Measurements from ENCODE around the gene WT1. TPM values are rescaled to one million over a fixed set of nuclear protein-coding genes. Genes with fewer than 3 reads are reported as not detected.

Gene WT1
- total and polyA plus RNA-seq, 11 donors: 1.0 to 16.6 (median 2.2) TPM

DNA sequence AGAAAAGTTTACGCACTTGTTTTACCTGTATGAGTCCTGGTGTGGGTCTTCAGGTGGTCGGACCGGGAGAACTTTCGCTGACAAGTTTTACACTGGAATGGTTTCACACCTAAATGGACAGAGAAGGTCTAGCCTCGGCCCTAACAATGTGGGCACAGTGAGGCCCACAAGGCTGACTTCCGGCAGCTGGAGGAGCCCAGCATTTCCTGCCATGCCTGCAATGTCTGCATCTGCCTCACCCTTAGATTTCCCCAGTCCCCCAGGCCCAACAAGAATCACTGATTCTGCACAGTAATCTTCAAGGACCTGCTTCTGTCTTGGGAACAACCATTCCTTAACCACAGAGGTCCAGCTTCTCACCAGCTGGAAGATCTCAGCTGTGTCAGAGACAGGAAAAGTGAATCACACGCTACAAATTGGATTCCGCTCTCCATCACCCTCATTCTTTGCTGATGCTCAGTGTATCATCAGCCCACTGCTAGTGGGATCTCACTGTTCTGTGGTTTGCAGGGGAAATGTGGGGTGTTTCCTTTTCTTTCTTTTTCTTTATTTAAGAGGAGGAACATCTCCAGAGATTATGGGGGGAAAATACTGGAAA lies 43.3 kb downstream of the WT1 start:
- Histone ChIP-seq H3K4me1 (peaks cover 0 to 5% (median under 1%) of the 10 kb centered on the region in 12 donors), H3K36me3 (peaks cover 0 to 8% (median 0%) of the 10 kb centered on the region in 9 donors), H3K27ac (no peak overlapping the region), H3K4me3 (no peak overlapping the region), H3K9me3 (no peaks in the 10 kb centered on the region), H3K27me3 (no peaks in the 10 kb centered on the region)
- DNase-seq: no peak
- no peak for TF ChIP-seq POLR2A (IDR thresholded peaks at IDR 0.05)
- TF ChIP-seq, protein P1, sequence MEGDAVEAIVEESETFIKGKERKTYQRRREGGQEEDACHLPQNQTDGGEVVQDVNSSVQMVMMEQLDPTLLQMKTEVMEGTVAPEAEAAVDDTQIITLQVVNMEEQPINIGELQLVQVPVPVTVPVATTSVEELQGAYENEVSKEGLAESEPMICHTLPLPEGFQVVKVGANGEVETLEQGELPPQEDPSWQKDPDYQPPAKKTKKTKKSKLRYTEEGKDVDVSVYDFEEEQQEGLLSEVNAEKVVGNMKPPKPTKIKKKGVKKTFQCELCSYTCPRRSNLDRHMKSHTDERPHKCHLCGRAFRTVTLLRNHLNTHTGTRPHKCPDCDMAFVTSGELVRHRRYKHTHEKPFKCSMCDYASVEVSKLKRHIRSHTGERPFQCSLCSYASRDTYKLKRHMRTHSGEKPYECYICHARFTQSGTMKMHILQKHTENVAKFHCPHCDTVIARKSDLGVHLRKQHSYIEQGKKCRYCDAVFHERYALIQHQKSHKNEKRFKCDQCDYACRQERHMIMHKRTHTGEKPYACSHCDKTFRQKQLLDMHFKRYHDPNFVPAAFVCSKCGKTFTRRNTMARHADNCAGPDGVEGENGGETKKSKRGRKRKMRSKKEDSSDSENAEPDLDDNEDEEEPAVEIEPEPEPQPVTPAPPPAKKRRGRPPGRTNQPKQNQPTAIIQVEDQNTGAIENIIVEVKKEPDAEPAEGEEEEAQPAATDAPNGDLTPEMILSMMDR (IDR thresholded peaks at IDR 0.05): no peak
- no peak for ATAC-seq
- intact Hi-C loops (cut with DNase I): no loop called here
- WGBS, 4 donors: 81 to 83% (median 83%) methylated on average over 8 of the region's 8 CpGs

DNA sequence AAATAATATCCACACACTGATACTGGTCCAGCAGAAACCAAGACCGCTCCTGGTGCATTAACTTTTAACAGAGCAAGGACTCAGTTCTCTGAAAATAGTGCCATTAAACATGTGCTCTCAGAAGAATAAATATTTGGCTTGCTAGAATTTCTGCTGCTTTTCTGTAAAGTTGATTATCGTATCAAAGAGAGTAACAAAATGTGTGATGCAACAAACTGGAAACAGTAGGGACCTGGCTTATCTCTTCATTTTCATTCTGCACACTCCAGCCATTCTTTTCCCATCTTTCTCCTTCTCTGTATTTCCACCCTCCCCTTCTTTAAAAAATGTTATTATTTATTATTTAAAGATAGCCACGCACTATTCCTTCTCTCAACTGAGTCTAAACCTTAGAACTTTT lies 43.9 kb downstream of the WT1 start:
- Histone ChIP-seq H3K4me1 (peaks cover 0 to 11% (median 5%) of the 10 kb centered on the region in 12 donors), H3K27ac (no peak overlapping the region), H3K4me3 (no peak overlapping the region), H3K36me3 (peaks cover 0 to 8% (median 0%) of the 10 kb centered on the region in 9 donors), H3K27me3 (no peaks in the 10 kb centered on the region), H3K9me3 (no peaks in the 10 kb centered on the region)
- ATAC-seq (no peak), DNase-seq (no peak)
- intact Hi-C loops (cut with DNase I): no loop called here
- WGBS, 4 donors: 90 to 97% (median 93%) methylated on average over 3 of the region's 3 CpGs
- TF ChIP-seq POLR2A (IDR thresholded peaks at IDR 0.05): no peak
- TF ChIP-seq, protein P1 (IDR thresholded peaks at IDR 0.05): no peak

DNA sequence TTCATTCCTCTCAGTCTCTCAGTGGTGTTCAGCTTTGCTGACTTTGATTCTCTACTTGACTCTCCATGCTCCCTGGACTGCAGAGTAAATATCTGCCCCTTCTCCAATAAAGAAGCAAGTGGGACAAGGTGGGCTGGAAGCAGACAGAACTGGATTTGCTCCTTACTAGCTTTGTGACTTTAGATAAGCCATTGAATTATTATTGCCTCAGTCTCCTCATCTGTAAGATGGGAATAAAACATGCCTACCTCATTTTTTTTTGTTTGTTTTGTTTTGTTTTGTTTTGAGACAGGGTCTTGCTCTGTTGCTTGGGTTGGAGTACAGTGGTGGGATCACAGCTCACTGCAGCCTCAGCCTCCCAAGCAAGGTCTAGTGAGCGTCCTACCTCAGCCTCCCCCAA lies 44.6 kb downstream of the WT1 start:
- TF ChIP-seq POLR2A (IDR thresholded peaks at IDR 0.05): no peak
- TF ChIP-seq, protein P1 (IDR thresholded peaks at IDR 0.05): no peak
- Histone ChIP-seq H3K4me3 (no peak overlapping the region), H3K4me1 (peaks cover 0 to 16% (median 9%) of the 10 kb centered on the region in 12 donors), H3K27ac (no peak overlapping the region), H3K36me3 (peaks cover 0 to 8% (median 0%) of the 10 kb centered on the region in 9 donors), H3K9me3 (no peaks in the 10 kb centered on the region), H3K27me3 (no peaks in the 10 kb centered on the region)
- DNase-seq: no peak
- 91 to 96% (median 94%) methylated on average over 1 of the region's 1 CpG for whole genome bisulfite sequencing, 4 donors
- ATAC-seq: no peak
- intact Hi-C loops (cut with DNase I): no loop called here

DNA sequence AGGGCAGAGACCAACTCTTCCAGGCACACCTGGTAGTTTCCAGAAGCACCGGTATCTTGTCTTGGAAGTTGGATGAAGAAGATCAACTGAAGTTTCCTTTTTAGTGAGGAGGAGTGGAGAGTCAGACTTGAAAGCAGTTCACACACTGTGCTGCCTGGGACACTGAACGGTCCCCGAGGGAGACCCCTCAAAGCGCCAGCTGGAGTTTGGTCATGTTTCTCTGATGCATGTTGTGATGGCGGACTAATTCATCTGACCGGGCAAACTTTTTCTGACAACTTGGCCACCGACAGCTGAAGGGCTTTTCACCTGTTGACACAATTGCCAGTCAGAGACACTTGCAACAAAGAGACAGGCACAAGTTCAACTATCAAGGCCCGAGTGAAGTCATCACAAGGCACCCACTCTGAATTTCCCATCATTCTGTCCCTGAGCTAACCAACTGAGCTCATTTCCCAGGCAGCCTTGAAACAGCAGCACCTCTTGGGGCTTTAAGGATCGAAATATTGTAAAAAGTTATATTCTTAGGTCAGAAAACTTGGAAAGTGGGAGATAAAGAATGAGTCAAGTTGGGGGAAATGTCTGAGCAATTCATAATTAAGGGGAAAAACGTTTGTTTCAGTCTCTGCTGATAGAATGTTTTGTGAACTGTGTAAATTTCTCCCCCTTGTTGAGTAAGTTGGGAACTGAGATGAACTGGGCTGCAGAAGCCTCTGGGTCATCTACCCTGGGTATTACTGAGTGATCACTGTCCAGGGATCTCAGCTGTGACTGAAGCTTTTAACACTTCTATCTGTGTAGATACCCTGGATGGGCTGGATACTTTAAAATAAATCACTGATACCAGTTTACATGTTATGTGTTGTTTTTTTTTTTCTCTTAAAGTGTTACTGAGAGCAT lies 46.2 kb downstream of the WT1 start:
- Histone ChIP-seq H3K27ac (no peak overlapping the region), H3K4me1 (peaks cover 0 to 16% (median 9%) of the 10 kb centered on the region in 12 donors), H3K9me3 (no peaks in the 10 kb centered on the region), H3K4me3 (no peak overlapping the region), H3K36me3 (peaks cover 0 to 8% (median 0%) of the 10 kb centered on the region in 9 donors), H3K27me3 (no peaks in the 10 kb centered on the region)
- 86 to 89% (median 87%) methylated on average over 10 of the region's 10 CpGs for WGBS, 4 donors
- ATAC-seq (no peak), DNase-seq (no peak)
- intact Hi-C loops (cut with DNase I): loop anchor here in 6 of 10 donors (5.0 to 10.0 kb wide), 5 partner anchors 38 to 403 kb away; partner anchors contain the start of genes CCDC73 (in 2 of the 6), EIF3M (in 2 of the 6) and WT1 (in 1 of the 6)
- no peak for TF ChIP-seq POLR2A (IDR thresholded peaks at IDR 0.05)
- TF ChIP-seq, protein P1 (IDR thresholded peaks at IDR 0.05): no peak

Data from heart left ventricle (tissue), 16 donors.